ENCODE data around the gene EFTUD2.

DNA sequence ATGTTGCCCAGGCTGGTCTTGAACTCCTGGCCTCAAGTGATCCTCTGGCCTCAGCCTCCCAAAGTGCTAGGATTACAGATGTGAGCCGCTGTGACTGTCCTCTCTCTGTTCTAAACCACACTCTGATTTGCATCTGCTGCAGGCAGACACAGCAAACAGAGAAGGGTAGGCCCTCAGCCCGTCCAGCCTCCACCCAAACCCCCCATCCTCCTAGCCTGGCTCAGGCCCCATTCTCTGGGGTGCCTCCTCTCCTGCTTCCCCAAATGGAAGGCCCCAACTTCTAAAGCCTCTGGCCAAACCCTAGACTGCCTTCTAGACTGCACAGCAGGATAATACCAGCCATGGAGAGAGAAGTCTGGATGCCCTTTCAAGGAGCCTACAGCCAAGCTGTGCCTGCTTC is 20.2 kb upstream of the EFTUD2 start:
- TF ChIP-seq CSDC2 (CRISPR knock-in tag; IDR thresholded peaks at IDR 0.05) (no peak), ISL1 (CRISPR knock-in tag; IDR thresholded peaks at IDR 0.05) (no peak), ZNF70 (CRISPR knock-in tag; IDR thresholded peaks at IDR 0.05) (no peak), TCF4 (CRISPR knock-in tag; IDR thresholded peaks at IDR 0.05; ENCODE audit: borderline replicate concordance) (no peak), ARNTL (CRISPR knock-in tag; IDR thresholded peaks at IDR 0.05; ENCODE audit: borderline replicate concordance, low read depth) (no peak), OSR1 (CRISPR knock-in tag; IDR thresholded peaks at IDR 0.05) (no peak), RARB (CRISPR knock-in tag; IDR thresholded peaks at IDR 0.05) (no peak), ESRRG (CRISPR knock-in tag; IDR thresholded peaks at IDR 0.05) (no peak)
- TF ChIP-seq, protein P1, sequence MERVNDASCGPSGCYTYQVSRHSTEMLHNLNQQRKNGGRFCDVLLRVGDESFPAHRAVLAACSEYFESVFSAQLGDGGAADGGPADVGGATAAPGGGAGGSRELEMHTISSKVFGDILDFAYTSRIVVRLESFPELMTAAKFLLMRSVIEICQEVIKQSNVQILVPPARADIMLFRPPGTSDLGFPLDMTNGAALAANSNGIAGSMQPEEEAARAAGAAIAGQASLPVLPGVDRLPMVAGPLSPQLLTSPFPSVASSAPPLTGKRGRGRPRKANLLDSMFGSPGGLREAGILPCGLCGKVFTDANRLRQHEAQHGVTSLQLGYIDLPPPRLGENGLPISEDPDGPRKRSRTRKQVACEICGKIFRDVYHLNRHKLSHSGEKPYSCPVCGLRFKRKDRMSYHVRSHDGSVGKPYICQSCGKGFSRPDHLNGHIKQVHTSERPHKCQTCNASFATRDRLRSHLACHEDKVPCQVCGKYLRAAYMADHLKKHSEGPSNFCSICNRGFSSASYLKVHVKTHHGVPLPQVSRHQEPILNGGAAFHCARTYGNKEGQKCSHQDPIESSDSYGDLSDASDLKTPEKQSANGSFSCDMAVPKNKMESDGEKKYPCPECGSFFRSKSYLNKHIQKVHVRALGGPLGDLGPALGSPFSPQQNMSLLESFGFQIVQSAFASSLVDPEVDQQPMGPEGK (CRISPR knock-in tag; IDR thresholded peaks at IDR 0.05; ENCODE audit: borderline replicate concordance), result no peak
- TF ChIP-seq, protein P2, sequence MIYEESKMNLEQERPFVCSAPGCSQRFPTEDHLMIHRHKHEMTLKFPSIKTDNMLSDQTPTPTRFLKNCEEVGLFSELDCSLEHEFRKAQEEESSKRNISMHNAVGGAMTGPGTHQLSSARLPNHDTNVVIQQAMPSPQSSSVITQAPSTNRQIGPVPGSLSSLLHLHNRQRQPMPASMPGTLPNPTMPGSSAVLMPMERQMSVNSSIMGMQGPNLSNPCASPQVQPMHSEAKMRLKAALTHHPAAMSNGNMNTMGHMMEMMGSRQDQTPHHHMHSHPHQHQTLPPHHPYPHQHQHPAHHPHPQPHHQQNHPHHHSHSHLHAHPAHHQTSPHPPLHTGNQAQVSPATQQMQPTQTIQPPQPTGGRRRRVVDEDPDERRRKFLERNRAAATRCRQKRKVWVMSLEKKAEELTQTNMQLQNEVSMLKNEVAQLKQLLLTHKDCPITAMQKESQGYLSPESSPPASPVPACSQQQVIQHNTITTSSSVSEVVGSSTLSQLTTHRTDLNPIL (CRISPR knock-in tag; IDR thresholded peaks at IDR 0.05; ENCODE audit: low read depth), result no peak

All from SK-N-SH treated with all-trans-retinoic acid at 6 μM for 48 hours (cell line).